K562 (cell line): ENCODE results near the gene RAI14. TPM values are rescaled to one million over a fixed set of nuclear protein-coding genes. Genes with fewer than 3 reads are reported as not detected.

ENCODE experiments used
- ARID1B ChIP-seq: fragments of 450-650 bp; IDR thresholded peaks from 2 replicates; pipeline ENCODE4 v1.6.1; 2016; ENCODE audit warnings: antibody characterized with exemption, mild to moderate bottlenecking, inconsistent platforms
- ARID2 ChIP-seq: fragments of 450-650 bp; IDR thresholded peaks from 2 replicates; pipeline ENCODE4 v1.6.1; 2017; ENCODE audit warnings: antibody characterized with exemption, mild to moderate bottlenecking
- C11orf30 ChIP-seq: fragments of 450-650 bp; IDR thresholded peaks from 2 replicates; pipeline ENCODE4 v1.6.1; 2016; ENCODE audit warnings: low read depth, mild to moderate bottlenecking
- DPF2 ChIP-seq: fragments of 450-650 bp; IDR thresholded peaks from 2 replicates; pipeline ENCODE4 v1.6.1; 2016
- ESRRA ChIP-seq: fragments of 450-650 bp; IDR thresholded peaks from 2 replicates; pipeline ENCODE4 v1.6.1; 2014; ENCODE audit warnings: low read depth, mild to moderate bottlenecking, moderate library complexity, borderline replicate concordance
- ETV1 ChIP-seq: fragments of 450-650 bp; conservative IDR thresholded peaks from 2 replicates; pipeline ENCODE4 v1.6.1; 2016; ENCODE audit warnings: missing genetic modification characterization, control low read depth, low read depth, missing compliant biosample characterization
- HDGF ChIP-seq: fragments of 450-650 bp; IDR thresholded peaks from 2 replicates; pipeline ENCODE4 v1.6.1; 2016
- MAFF ChIP-seq: IDR thresholded peaks from 2 replicates; pipeline ENCODE4 v1.6.1; 2012; ENCODE audit warnings: low read length, improper control_type of control experiment
- MAFG ChIP-seq: fragments of 450-650 bp; conservative IDR thresholded peaks from 2 replicates; pipeline ENCODE4 v1.6.1; 2016; ENCODE audit warnings: missing genetic modification characterization, missing compliant biosample characterization
- MAFK ChIP-seq: IDR thresholded peaks from 2 replicates; pipeline ENCODE4 v1.6.1; 2011; ENCODE audit warnings: low read length, improper control_type of control experiment
- NFE2 ChIP-seq: IDR thresholded peaks from 2 replicates; pipeline ENCODE4 v1.6.1; 2014; ENCODE audit warnings: antibody characterized with exemption, low read depth
- NFE2L1 ChIP-seq: fragments of 450-650 bp; IDR thresholded peaks from 2 replicates; pipeline ENCODE4 v1.6.1; 2016; ENCODE audit warnings: missing genetic modification characterization, low read depth, mild to moderate bottlenecking, missing compliant biosample characterization, moderate library complexity, borderline replicate concordance
- PTTG1 ChIP-seq: fragments of 450-650 bp; IDR thresholded peaks from 2 replicates; pipeline ENCODE4 v1.6.1; 2016; ENCODE audit warnings: low read depth, mild to moderate bottlenecking, missing genetic modification characterization, missing compliant biosample characterization
- RAD51 ChIP-seq: fragments of 450-650 bp; IDR thresholded peaks from 2 replicates; pipeline ENCODE4 v1.7.1; 2016; ENCODE audit warnings: low read depth, mild to moderate bottlenecking, borderline replicate concordance
- SMARCE1 ChIP-seq: fragments of 450-650 bp; IDR thresholded peaks from 2 replicates; pipeline ENCODE4 v1.7.1; 2016; ENCODE audit warnings: mild to moderate bottlenecking
- ZFPM2 ChIP-seq: fragments of 250-450 bp; sonication (Bioruptor Pico); IDR thresholded peaks from 2 replicates; pipeline ENCODE4 v1.5.1; 2022; ENCODE audit warnings: mild to moderate bottlenecking
- ZNF316 ChIP-seq: fragments of 450-650 bp; IDR thresholded peaks from 2 replicates; pipeline ENCODE4 v1.6.1; 2016
- polyA plus RNA-seq, 8 experiments: library from polyadenylated mRNA; depleted of rRNA in 4 of 8; stranded (reverse) in 5 of 8; unstranded in 3 of 8; fragments of >200 nt; fragmentation: Nextera tagmentation in 2 of 8; fragmentation: Illumina TruSeq in 1 of 8; extraction: Ambion mirVana in 2 of 8; extraction: Trizol in 1 of 8; gene quantifications; 2 replicates each; pipeline versions ENCODE4 v1.2.1 to v1.2.3, GENCODE V29; 2011 to 2014; ENCODE audit warnings: inconsistent platforms in 1 of 8, missing spikeins in 1 of 8
- total RNA-seq, 7 experiments: library from RNA; depleted of rRNA in 6 of 7; stranded (reverse); fragments of >200 nt in 6 of 7; fragmentation: Illumina TruSeq in 2 of 7; extraction: Trizol in 2 of 7; gene quantifications; 2 replicates each; pipeline versions ENCODE4 v1.2.1 to v1.2.3, GENCODE V29; 2011 to 2021; ENCODE audit warnings: low replicate concordance in 1 of 7
- TF ChIP-seq, protein P1 (sequence below): fragments of 150-350 bp; conservative IDR thresholded peaks from 2 replicates; pipeline ENCODE4 v1.6.1; 2014; ENCODE audit warnings: low read length

RAI14 gene
- total and polyA plus RNA-seq, 9 of the 15 experiments (the other 6 are each of a cell fraction or from before 2014, with no cell fraction given) = 11.3 to 82.5 (median 34.8) TPM

GRCh38 chr5:34675857-34676256 is 19.7 kb downstream of the RAI14 start (continued):
- TF ChIP-seq, protein P1, sequence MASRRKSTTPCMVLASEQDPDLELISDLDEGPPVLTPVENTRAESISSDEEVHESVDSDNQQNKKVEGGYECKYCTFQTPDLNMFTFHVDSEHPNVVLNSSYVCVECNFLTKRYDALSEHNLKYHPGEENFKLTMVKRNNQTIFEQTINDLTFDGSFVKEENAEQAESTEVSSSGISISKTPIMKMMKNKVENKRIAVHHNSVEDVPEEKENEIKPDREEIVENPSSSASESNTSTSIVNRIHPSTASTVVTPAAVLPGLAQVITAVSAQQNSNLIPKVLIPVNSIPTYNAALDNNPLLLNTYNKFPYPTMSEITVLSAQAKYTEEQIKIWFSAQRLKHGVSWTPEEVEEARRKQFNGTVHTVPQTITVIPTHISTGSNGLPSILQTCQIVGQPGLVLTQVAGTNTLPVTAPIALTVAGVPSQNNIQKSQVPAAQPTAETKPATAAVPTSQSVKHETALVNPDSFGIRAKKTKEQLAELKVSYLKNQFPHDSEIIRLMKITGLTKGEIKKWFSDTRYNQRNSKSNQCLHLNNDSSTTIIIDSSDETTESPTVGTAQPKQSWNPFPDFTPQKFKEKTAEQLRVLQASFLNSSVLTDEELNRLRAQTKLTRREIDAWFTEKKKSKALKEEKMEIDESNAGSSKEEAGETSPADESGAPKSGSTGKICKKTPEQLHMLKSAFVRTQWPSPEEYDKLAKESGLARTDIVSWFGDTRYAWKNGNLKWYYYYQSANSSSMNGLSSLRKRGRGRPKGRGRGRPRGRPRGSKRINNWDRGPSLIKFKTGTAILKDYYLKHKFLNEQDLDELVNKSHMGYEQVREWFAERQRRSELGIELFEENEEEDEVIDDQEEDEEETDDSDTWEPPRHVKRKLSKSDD = 0 out of 2 replicates have a peak, but pooled peaks have one; percentile 32
- TF ChIP-seq MAFF (peak; percentile 79), PTTG1 (tag) (no peak), ZNF316 (peak; percentile 96), NFE2L1 (tag) (peak; percentile 70), DPF2 (peak; percentile 46; the same call in 1 of the 2 replicates), MAFG (tag) (peak; percentile 95), ARID1B (0 out of 2 replicates have a peak, but pooled peaks have one; percentile 30), ESRRA (no peak), MAFK (peak; percentile 68), SMARCE1 (peak; percentile 44; the same call in 1 of the 2 replicates), C11orf30 (peak; percentile 92), ARID2 (peak; percentile 6; the same call in 1 of the 2 replicates), RAD51 (0 out of 2 replicates have a peak, but pooled peaks have one; percentile 9), ZFPM2 (no peak), ETV1 (tag) (no peak), NFE2 (peak; percentile 84), HDGF (0 out of 2 replicates have a peak, but pooled peaks have one; percentile 48)
